Endothelial cell of umbilical vein (primary cell): ENCODE results near the gene TENT4A.

Experiments used
- CTCF ChIP-seq, 2 donors: IDR thresholded peaks; 1 replicate in 1 of 2; 2 replicates in 1 of 2; pipeline ENCODE4 v1.5.1; 2011; ENCODE audit warnings: low read length in 2 of 2, mild to moderate bottlenecking in 2 of 2, moderate library complexity in 2 of 2, control low read depth in 1 of 2, inconsistent platforms in 1 of 2, low read depth in 1 of 2; ENCODE audit not compliant: insufficient read depth in 1 of 2; ENCODE audit errors: extremely low read depth in 1 of 2
- EZH2 ChIP-seq: IDR thresholded peaks from 2 replicates; pipeline ENCODE4 v1.6.1; 2012; ENCODE audit warnings: borderline replicate concordance, low read depth, mild to moderate bottlenecking, moderate library complexity, low read length, inconsistent platforms; ENCODE audit not compliant: severe bottlenecking
- POLR2AphosphoS5 ChIP-seq: IDR thresholded peaks from 2 replicates; pipeline ENCODE4 v1.6.1; 2012; ENCODE audit warnings: low read depth, mild to moderate bottlenecking, control low read depth, low read length, moderate library complexity; ENCODE audit not compliant: insufficient read depth

- TF ChIP-seq CTCF (IDR thresholded peaks at IDR 0.05; ENCODE audit: extremely low read depth in 1 of 2, insufficient read depth in 1 of 2, low read depth in 1 of 2, low read length in 2 of 2) (no peak), POLR2AphosphoS5 (no peak), EZH2 (no peak)
These were observed 22.9 kb downstream of the TENT4A start for GRCh38 chr5:6736106-6736505.
